Transverse colon (tissue), 4 donors: Measurements from ENCODE around the gene ROBO1.

Experiments used
- CTCF ChIP-seq, 5 experiments: fragments of 200-600 bp in 3 of 5; fragments of 450-650 bp in 2 of 5; sonication (generic) in 3 of 5; IDR thresholded peaks; 1 replicate in 2 of 5; 2 replicates in 3 of 5; pipeline ENCODE4 v1.5.1; 2016 to 2017; ENCODE audit warnings: antibody characterized with exemption in 5 of 5, inconsistent platforms in 3 of 5, mild to moderate bottlenecking in 2 of 5, moderate library complexity in 1 of 5
- POLR2A ChIP-seq: fragments of 450-650 bp; IDR thresholded peaks from one replicate; pipeline ENCODE4 v1.6.1; 2016; ENCODE audit warnings: antibody characterized with exemption, mild to moderate bottlenecking, moderate library complexity
- POLR2AphosphoS5 ChIP-seq, 3 donors: sonication (generic); formaldehyde crosslinking; IDR thresholded peaks; one replicate each; pipeline ENCODE4 v1.6.1; 2016; ENCODE audit warnings: antibody characterized with exemption in 3 of 3

GRCh38 chr3:78613421-78613879 lies 1154.3 kb downstream of the ROBO1 start:
- TF ChIP-seq CTCF (IDR thresholded peaks at IDR 0.05) (no peak), POLR2A (no peak), POLR2AphosphoS5 (IDR thresholded peaks at IDR 0.05) (no peak)
